Activated naive CD8-positive, alpha-beta T cell treated with anti-CD3 and anti-CD28 coated beads, Interleukin-2, amount 50 U/mL, for 24 hours (primary cell): Measurements from ENCODE around the gene SLC34A1.
"Not testable (repeated sequence)": the region's sequence is repeated elsewhere in the genome, so short reads cannot be mapped to it uniquely, and the experiment has no call there.

ENCODE experiments used
- ATAC-seq: fragments of 150-1000 bp; cut with Tn5 transposase; one replicate; pipeline ENCODE4 v1.10.0; 2021
- DNase-seq: peaks from one replicate; pipeline ENCODE4 v3.0.0; 2021
- H3K27ac Mint-ChIP-seq: one replicate; pipeline ENCODE4 v1.8.0; 2021; ENCODE audit warnings: mild to moderate bottlenecking, mixed read lengths
- H3K27me3 Mint-ChIP-seq: one replicate; pipeline ENCODE4 v1.8.0; 2021; ENCODE audit warnings: mixed read lengths
- H3K36me3 Mint-ChIP-seq: one replicate; pipeline ENCODE4 v1.8.0; 2021; ENCODE audit warnings: low read depth, mixed read lengths
- H3K4me1 Mint-ChIP-seq: one replicate; pipeline ENCODE4 v1.8.0; 2021; ENCODE audit warnings: mixed read lengths
- H3K4me3 Mint-ChIP-seq: one replicate; pipeline ENCODE4 v1.8.0; 2021; ENCODE audit warnings: mild to moderate bottlenecking, moderate library complexity, mixed read lengths
- H3K9me3 Mint-ChIP-seq: one replicate; pipeline ENCODE4 v1.8.0; 2021; ENCODE audit warnings: mixed read lengths

SLC34A1 gene, protein sequence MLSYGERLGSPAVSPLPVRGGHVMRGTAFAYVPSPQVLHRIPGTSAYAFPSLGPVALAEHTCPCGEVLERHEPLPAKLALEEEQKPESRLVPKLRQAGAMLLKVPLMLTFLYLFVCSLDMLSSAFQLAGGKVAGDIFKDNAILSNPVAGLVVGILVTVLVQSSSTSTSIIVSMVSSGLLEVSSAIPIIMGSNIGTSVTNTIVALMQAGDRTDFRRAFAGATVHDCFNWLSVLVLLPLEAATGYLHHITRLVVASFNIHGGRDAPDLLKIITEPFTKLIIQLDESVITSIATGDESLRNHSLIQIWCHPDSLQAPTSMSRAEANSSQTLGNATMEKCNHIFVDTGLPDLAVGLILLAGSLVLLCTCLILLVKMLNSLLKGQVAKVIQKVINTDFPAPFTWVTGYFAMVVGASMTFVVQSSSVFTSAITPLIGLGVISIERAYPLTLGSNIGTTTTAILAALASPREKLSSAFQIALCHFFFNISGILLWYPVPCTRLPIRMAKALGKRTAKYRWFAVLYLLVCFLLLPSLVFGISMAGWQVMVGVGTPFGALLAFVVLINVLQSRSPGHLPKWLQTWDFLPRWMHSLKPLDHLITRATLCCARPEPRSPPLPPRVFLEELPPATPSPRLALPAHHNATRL

DNA sequence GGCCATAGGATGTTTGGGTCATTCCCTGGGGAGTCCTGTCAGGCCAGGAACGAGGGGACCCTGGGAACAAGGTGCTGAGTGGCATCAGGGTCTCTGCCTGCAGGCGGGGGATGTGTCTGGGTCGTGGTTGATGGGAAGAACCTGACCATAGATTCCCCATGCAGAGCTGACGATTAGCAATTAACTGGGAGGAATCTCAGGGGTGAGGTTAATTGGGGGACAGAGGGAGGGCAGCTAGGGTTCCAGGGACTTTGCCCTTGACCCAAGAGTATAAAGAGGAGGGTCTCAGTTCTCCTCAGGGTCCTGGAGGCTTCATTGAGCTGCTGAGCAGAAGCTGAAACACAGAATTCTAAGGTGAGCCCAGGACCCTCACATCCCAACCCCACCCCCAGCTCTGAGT, at the start of gene SLC34A1:
SLC34A1 (plus strand) TSS at position 301 of the 400 bp plus-strand sequence. CDS start 1,308 bp downstream, outside the sequence.
- Mint-ChIP-seq H3K27me3 (peaks cover 2% of the 10 kb centered on the region), H3K4me1 (peaks cover 37% of the 10 kb centered on the region), H3K36me3 (no peaks in the 10 kb centered on the region), H3K27ac (no peak within 1 kb of the TSS), H3K9me3 (no peaks in the 10 kb centered on the region), H3K4me3 (no peak within 1 kb of the TSS)
- no peak for ATAC-seq
- no peak for DNase-seq

DNA sequence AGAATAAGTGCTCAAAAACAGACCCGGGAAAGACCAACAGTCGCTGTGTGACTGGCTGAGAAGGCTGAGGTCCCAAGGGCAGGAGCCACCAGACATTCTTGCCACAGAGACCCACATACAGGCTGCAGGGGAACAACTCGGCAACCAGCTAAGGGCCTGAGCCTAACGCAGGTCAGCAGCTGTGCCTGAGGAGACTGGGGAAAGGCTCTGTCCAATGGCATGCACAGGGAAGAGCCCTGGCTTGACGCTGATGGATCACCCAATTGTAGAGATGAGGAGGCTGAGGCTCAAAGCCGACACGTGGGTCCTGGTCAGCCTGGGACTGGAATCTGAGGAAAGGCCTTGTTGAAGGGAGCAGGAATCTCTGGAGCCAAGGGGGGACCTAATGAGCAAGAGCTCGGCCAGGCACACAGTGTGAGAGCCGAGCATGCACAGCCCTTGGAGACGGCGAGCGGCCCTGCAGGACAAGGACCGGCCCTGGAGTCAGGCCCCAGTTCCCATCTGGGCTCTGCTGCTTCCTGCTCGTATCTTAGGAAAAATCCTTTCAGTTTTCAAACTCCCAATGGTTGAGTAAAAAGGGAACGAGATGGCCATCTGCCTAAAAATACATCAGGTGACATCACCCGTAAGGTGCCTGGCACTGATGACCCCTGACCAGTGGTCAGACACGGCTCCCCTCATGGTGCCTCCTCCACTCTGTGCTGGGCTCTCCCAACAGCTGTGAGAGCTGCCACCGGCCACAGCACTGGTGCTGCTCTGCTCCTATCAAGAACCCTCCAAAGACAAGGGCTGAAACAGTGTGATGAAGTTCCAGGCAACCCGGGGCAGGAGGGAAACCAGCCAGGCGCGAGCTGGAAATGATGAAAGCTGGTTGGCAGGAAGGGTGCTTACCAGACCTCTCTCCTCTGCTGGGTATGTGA, 49.2 kb upstream of the SLC34A1 start:
- Mint-ChIP-seq H3K36me3 (peaks cover 34% of the 10 kb centered on the region), H3K27me3 (no peaks in the 10 kb centered on the region), H3K9me3 (no peaks in the 10 kb centered on the region), H3K4me3 (no peak overlapping the region), H3K27ac (no peak overlapping the region), H3K4me1 (peaks cover 14% of the 10 kb centered on the region)
- ATAC-seq (no peak), DNase-seq (no peak)

DNA sequence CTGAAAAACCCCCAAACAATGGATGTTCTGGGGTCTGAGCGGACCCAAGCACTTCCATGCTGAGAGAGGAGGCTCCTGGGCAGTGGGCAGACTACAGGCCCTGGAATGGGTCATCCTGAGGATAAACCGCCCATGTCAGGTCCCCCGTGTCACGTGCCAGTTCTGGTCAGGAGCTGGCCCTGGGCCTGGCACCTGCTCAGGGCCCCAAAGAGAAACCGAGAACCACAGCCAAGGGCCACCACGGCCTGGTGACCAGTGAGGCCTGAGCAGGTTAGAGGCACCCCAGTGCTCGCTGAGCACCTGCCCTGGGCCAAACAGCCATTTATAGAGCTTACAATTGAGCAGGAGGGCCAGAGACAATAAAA, 48.6 kb upstream of the SLC34A1 start:
- no peak for ATAC-seq
- Mint-ChIP-seq H3K9me3 (no peaks in the 10 kb centered on the region), H3K4me1 (peaks cover 13% of the 10 kb centered on the region), H3K27ac (no peak overlapping the region), H3K4me3 (no peak overlapping the region), H3K36me3 (peaks cover 36% of the 10 kb centered on the region), H3K27me3 (no peaks in the 10 kb centered on the region)
- no peak for DNase-seq

DNA sequence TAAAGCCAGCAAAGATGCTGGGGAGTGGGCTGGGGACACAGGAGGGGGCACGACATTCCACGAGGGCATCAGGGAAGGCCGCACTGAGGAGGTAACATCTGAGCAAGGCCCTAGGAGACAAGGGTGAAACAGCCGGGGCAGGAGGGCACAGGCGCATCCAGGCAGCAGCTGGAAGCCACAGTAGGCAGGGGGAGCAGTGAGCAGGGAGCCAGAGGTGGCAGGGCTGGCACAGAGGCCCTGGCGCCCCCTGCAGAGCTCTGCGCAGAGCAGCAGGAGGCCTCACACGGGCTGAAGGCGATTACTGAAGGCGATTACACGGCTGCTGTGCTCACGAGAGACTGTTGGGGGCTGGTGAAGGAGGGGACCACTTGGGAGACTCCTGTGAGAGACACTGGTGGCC, 48.1 kb upstream of the SLC34A1 start:
- Mint-ChIP-seq H3K4me1 (peaks cover 13% of the 10 kb centered on the region), H3K27me3 (no peaks in the 10 kb centered on the region), H3K4me3 (no peak overlapping the region), H3K27ac (no peak overlapping the region), H3K9me3 (no peaks in the 10 kb centered on the region), H3K36me3 (peaks cover 36% of the 10 kb centered on the region)
- ATAC-seq, result peak; percentile 70
- peak; percentile 34 for DNase-seq

DNA sequence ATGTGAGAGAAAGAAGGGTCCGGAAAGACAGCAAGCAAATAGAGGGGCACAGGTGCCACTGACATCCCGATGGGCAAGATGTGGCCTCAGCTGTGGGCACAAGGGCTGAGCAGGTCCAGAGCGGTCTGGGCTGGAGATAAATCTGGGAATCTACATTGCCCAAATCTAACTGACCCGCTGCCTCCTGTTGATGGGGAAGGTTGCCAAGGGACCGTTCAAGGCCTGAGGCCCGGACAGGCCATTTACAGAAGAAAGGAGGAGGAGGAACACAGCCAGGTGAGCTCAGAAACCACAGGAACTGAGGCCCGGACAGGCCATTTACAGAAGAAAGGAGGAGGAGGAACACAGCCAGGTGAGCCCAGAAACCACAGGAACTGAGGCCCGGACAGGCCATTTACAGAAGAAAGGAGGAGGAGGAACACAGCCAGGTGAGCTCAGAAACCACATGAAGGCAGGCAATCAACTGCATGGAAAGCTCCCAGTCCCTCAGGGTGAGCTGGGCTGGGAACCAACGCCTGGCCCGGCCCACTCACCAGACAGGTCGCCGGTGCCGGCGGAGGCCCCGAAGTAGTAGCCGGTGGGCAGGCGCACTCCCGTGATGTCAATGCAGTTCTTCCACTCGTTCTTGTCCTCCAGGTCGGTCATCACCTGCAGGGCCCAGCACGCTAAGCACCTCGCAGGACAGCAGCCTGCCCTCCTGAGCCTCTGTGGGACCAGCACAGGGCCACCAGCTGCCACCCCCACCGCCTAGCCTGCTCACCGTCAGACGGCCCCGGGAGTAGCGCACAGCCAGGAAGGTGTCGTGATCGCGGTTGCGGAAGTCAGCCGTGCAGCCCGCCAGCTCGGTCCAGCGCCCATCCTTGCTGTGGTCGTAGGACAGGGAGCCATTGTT, 47.4 kb upstream of the SLC34A1 start:
- DNase-seq (no peak), ATAC-seq (no peak)
- Mint-ChIP-seq H3K27ac (no peak overlapping the region), H3K9me3 (no peaks in the 10 kb centered on the region), H3K4me3 (no peak overlapping the region), H3K36me3 (peaks cover 41% of the 10 kb centered on the region), H3K27me3 (no peaks in the 10 kb centered on the region), H3K4me1 (peaks cover 10% of the 10 kb centered on the region)

DNA sequence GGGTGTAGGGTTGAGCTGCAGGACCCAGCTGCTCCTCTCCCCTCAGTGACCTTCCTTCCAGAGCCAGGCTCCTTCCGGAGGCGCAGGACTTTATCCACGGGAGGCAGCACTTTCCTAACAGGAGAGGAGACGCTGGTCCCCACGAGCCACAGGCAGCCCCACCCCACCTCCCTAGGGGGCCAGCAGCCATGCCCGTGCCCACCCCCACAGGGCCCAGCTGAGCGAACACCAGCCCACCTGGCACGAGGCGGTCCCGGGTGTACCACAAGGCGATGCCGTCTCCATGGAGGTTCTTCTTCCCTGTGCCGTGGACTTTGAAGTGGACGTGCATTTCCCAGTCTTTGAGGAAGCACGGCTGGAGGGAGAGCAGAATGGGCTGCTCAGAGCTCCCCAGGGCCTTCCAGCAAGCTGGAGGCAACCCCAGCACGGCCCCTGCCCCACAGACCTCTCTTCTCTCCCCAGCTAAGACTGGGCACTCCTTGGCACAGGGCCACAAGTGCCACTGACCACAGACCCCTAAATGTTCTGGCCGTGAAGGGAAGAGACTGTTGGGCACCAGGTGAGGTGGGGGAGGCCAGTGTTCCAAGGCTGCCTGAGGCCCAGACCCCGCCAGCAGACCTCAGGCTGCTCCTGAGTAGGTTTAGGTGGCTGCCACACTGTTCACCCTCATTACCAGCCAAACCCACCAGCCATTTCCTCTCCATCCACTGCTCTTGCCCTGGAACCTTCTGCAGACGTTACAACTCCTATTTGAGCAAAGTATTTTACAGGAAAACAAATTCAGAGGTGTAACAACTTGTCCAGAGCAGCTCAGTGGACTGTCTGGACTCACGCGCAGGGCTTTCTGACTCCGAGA, 45.8 kb upstream of the SLC34A1 start:
- Mint-ChIP-seq H3K27me3 (no peaks in the 10 kb centered on the region), H3K27ac (no peak overlapping the region), H3K36me3 (peaks cover 44% of the 10 kb centered on the region), H3K4me3 (no peak overlapping the region), H3K4me1 (peaks cover 11% of the 10 kb centered on the region), H3K9me3 (no peaks in the 10 kb centered on the region)
- DNase-seq (no peak), ATAC-seq (no peak)

DNA sequence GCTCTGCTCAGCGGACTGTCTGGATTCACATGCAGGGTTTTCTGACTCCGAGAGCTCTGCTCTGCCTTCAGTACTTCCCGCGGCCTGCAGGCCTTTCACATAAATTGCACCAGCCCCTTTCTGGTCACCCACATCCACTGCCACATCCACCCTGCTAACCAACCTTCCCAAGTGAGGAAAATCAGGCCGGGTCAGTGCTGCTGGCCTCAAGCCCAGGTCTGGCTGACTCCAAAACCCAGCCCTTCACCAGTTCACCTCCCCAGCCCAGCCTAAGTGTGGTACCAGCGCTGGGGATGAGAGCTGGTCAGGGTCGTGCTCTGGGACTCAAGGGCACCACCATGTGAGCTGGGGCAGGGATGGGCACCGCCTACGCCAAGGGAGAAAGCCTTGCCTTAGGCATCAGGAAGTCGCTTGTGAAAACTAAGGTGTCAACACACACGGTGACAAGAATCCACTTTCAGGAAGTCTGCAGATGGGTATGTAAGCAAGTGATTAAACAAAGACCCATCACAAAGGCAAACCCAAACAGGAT, 45.1 kb upstream of the SLC34A1 start:
- Mint-ChIP-seq H3K27ac (no peak overlapping the region), H3K4me1 (peaks cover 14% of the 10 kb centered on the region), H3K27me3 (no peaks in the 10 kb centered on the region), H3K36me3 (peaks cover 40% of the 10 kb centered on the region), H3K4me3 (no peak overlapping the region), H3K9me3 (no peaks in the 10 kb centered on the region)
- DNase-seq (no peak), ATAC-seq (no peak)

DNA sequence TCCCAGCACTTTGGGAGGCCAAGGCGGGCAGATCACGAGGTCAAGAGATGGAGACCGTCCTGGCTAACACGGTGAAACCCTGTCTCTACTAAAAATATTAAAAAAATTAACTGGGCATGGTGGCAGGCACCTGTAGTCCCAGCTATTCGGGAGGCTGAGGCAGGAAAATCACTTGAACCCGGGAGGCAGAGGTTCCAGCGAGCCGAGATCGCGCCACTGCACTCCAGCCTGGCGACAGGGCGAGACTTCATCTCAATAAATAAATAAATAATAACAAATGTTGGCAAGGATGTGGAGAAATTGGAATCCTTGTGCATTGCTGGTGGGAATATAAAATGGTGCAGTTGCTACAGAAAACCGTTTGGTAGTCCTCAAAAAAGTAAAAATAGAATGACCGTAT, 41.2 kb upstream of the SLC34A1 start:
- not testable (repeated sequence) for DNase-seq, H3K4me3 Mint-ChIP-seq, ATAC-seq, H3K27me3 Mint-ChIP-seq, H3K27ac Mint-ChIP-seq, H3K9me3 Mint-ChIP-seq
- peaks cover 33% of the 10 kb centered on the region for H3K4me1 Mint-ChIP-seq
- peaks cover 46% of the 10 kb centered on the region for H3K36me3 Mint-ChIP-seq

DNA sequence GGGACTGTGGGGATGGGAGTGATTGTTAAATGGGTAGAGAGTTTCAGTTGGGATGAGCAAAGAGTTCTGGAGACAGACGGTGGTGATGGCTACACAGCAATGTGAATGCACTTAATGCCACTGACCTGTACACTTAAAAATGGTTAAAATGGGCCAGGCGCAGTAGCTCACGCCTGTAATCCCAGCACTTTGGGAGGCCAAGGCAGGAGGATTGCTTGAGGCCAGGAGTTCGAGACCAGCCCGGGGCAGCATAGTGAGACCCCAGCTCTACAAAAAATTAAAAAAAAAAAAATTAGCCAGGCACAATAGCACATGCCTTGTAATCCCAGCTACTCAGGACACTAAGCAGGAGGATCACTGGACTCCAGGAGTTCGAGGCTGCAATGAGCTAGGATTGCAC, 40.5 kb upstream of the SLC34A1 start:
- Mint-ChIP-seq H3K4me1 (peaks cover 33% of the 10 kb centered on the region), H3K27me3 (no peaks in the 10 kb centered on the region)
- ATAC-seq, result no peak

DNA sequence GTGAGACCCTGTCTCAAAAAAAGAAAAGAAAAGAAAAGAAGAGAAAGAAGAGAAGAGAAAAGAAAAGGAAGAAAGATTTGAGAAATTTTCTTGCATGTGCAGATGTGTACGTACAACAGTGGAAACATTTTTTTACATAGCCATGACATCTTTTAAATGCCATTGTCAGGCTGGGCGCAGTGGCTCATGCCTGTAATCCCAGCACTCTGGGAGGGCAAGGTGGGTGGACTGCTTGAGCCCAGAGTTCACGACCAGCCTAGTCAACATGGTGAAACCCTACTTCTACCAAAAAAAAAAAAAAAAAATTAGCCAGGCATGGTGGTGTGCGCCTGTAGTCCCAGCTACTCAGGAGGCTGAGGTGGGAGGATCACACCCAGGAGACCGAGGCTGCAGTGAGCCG, 39.3 kb upstream of the SLC34A1 start:
- DNase-seq (no peak), ATAC-seq (no peak)
- Mint-ChIP-seq H3K27ac (no peak overlapping the region), H3K4me3 (no peak overlapping the region), H3K36me3 (peaks cover 42% of the 10 kb centered on the region), H3K27me3 (no peaks in the 10 kb centered on the region), H3K9me3 (no peaks in the 10 kb centered on the region), H3K4me1 (peaks cover 38% of the 10 kb centered on the region)

More for the DNA sequence above, 40.5 kb upstream of the SLC34A1 start:
- no peak overlapping the region for H3K4me3 Mint-ChIP-seq
- H3K36me3 Mint-ChIP-seq, result peaks cover 46% of the 10 kb centered on the region
- no peaks in the 10 kb centered on the region for H3K9me3 Mint-ChIP-seq
- no peak overlapping the region for H3K27ac Mint-ChIP-seq
- no peak for DNase-seq

DNA sequence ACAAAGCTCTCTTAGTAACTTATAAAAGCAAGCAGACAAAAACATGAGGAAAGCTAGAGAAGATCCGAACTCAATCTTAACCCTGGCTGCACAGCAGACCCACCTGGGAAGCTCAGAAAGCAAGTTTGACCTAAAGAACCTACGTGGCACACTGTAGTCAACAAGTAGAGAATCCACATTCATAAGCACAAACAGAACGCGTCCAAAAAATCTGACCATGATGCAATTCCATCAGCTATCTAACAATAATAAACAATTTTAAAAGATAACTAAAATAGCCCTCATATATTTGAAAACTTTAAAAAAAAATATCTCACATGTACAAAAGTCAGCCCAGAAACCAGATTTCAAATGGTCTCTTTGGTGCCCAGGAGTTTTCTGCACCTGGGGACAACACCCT, 37.4 kb upstream of the SLC34A1 start:
- DNase-seq (no peak), ATAC-seq (no peak)
- no peak overlapping the region for H3K27ac Mint-ChIP-seq
- peaks cover 31% of the 10 kb centered on the region for H3K36me3 Mint-ChIP-seq
- no peaks in the 10 kb centered on the region for H3K9me3 Mint-ChIP-seq
- no peak overlapping the region for H3K4me3 Mint-ChIP-seq
- peaks cover 46% of the 10 kb centered on the region for H3K4me1 Mint-ChIP-seq
- no peaks in the 10 kb centered on the region for H3K27me3 Mint-ChIP-seq

DNA sequence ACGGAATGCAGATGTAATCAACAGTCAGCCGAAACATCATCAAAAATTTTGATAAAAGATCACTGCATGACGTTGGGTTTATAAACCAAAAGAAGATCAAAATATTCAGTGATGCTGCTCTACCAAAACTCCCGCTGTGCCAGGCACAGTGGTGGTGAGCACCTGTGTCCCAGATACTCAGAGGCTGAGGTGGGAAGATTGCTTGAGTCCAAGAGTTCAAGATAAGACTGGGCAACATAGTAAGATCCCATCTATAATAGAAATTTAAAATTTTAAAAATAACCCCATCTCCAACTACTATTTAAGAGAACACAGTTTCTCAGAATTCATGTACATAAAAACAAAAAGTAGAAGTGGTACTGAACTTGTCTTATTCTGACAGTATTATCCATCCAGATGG, 36.5 kb upstream of the SLC34A1 start:
- Mint-ChIP-seq H3K4me1 (peaks cover 50% of the 10 kb centered on the region), H3K4me3 (no peak overlapping the region), H3K27ac (peak overlapping the region; percentile 49), H3K27me3 (no peaks in the 10 kb centered on the region), H3K9me3 (no peaks in the 10 kb centered on the region), H3K36me3 (peaks cover 30% of the 10 kb centered on the region)
- DNase-seq (no peak), ATAC-seq (no peak)

DNA sequence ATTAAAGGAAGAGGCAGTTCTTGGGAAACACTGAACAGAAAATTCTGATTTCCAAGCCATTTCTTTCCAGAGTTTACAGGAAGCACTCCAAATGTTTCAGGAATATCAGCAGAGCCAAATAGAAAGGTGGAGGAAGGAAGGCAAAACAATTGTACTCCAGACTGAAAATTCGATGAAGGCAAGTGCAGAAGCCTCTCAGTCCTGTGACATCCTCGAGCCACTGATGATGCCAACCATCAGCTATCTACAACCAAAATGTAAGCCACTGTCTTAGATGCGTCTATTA, 34.9 kb upstream of the SLC34A1 start:
- Mint-ChIP-seq H3K27me3 (no peaks in the 10 kb centered on the region), H3K4me1 (peaks cover 50% of the 10 kb centered on the region), H3K9me3 (no peaks in the 10 kb centered on the region), H3K27ac (peak overlapping the region; percentile 79), H3K4me3 (peak overlapping the region; percentile 98), H3K36me3 (peaks cover 25% of the 10 kb centered on the region)
- DNase-seq, result no peak
- no peak for ATAC-seq
